NCI-H2081 treated with DMSO at 0.1 percent for 48 hours (cell line): Measurements from ENCODE around the gene CMTR2.

Source experiments
- DNase-seq: peaks from one replicate; lab custom pipeline; 2025; lab: John Stamatoyannopoulos, UW

Gene CMTR2

DNA sequence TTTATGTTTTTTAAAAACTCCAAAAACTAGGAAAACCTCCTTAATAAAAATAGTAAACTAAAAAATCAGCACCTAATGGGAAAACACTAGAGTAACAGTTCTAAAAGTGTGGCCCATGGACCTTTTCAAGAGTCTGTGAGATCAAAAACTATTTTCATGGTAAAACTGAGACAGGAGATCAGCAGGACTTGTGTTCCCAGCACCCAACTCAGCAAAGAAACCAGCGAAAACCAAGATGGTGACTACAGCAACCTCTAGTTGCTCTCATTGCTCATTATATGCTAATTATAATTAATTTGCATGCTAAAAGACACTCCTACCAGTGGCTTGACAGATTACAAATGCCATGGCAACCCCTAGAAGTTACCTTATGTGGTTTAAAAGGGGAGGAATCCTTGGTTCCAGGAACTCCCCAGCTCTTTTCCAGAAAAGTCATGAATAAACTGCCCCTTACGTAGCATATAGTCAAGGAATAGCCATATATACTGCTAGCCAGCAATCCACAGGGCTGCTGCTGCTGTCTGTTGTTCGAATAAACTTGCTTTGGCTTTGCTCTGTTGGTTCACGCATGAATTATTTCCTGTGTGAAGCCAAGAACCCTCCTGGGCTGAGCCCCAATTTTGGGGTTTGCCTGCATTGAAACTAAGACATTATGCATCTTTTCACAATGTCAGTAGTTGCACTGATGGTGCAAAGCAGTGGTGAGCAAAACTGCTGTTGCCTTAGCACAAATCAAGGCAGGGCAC, 12.4 kb downstream of the CMTR2 start:
- no peak for DNase-seq

DNA sequence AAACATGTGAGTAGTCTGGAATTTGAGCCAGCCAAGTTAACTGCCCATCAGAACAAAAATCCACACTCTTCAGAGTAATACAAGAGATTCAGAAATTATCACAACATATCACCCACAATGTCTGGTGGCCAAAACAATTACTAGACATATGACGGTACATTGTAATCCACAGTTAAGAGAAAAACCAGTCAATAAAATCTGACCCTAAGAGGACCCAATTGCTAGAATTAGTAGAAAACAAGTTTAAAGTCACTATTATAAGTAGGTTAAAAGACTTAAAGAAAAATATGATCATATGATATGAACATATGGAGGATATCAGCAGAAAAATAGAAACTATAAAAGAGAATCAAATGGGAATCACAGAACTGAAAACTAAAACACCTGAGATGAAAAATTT, 15.8 kb downstream of the CMTR2 start:
- no peak for DNase-seq

- no peak for DNase-seq
These were observed 24.9 kb downstream of the CMTR2 start for GRCh38 chr16:71264299-71264698.

- DNase-seq = no peak
These were observed 25.6 kb downstream of the CMTR2 start for GRCh38 chr16:71263582-71263981.

DNA sequence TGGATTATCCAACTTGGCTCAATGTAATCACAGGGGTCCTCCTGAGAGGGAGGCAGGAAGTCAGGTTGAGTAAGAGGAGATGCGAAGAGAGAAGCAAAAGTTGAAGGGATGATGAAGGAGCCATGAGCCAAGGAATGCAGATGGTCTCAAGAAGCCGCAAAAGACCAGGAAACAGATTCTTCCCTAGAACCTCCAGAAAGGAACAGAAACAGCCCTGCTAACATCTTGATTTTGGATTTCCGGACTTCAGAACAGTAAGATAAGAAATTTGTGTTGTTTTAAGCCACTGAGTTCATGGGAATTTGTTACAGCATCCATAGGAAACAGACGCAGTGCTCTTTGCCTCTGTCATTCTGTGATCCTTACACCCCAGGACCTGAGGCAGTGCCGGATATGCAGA, 26.8 kb downstream of the CMTR2 start:
- no peak for DNase-seq

DNA sequence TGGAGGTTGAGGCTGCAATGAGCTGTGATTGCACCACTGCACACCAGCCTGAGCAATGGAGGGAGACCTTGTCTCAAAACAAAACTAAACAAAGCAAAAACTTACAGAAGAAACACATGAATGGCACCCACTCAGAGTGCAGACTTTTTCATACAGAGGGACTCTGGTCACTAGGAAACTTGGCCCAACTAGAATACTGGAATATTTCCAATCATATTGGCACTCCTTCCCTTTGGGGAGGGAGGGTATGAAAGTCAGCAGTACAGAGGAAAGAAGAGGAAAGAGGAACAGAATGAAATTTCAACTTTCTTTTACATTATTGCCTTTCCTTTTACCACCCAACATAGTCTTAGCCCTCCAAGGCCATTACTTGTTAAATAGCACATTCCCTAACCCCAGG, 28.2 kb downstream of the CMTR2 start:
- DNase-seq = no peak

DNA sequence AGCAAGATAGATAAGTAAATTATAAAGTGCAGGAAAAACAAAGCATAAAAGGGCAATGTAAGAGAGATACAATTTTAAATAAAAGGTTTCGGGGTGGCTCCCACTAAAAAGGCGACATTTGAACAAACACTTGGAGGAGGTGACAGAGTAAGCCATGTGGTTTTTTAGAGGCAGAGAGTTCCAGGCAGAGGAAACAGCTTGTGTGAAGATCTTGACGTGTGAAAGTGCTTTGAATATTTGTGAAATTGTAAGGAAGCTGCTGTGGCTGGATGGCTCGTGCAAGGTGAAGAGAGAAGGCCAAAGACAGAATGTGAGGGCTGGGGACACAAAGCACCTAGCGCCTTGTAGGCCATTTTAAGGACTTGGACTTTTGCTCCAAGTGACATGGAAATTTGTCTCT, 30.1 kb downstream of the CMTR2 start:
- no peak for DNase-seq

GRCh38 chr16:71258372-71258771, 30.8 kb downstream of the CMTR2 start:
- DNase-seq = no peak

DNA sequence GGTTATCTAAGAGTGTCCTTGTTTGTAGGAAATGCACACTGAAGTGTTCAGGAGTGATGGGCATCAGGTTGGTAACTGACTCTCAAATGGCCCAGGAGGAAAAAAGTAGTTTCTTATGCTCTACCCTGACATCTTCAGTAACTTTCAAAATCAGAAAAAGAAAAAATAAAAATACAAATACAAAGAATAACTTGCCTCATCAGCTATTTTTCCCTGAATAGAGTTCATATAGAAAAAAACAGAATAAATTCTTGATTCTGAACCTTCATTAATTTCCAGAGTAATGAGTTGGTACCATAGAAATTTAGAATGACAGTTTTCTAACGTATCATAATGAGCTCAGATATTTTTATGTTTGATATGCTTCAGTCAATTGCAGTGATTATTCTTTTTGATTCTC, 31.4 kb downstream of the CMTR2 start:
- DNase-seq = no peak

DNA sequence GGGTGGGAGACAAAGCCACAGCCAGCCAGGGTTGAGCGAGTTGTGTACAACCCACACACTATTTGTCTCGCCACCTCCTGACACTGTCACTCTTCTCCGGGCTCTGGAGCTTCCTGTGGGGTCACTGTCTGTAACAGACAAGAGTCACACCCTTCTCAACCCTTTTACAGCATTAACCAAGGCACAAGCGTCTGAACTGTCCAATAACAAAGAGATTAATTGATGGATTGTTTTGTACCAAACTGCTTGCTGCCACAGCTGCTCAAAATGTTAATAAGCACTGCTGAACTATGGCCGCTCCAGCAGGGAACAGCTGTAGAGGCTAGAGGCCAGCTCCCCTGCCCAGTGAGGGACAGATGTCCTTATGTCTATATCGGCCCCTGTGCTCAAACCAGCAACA, 33.5 kb downstream of the CMTR2 start:
- no peak for DNase-seq

- DNase-seq = no peak
These were observed 34.2 kb downstream of the CMTR2 start for GRCh38 chr16:71254832-71255525.

GRCh38 chr16:71250461-71251235, 38.6 kb downstream of the CMTR2 start:
- DNase-seq = no peak

- DNase-seq = no peak
These were observed 39.8 kb downstream of the CMTR2 start for GRCh38 chr16:71249399-71249798.

- no peak for DNase-seq
These were observed 41.7 kb downstream of the CMTR2 start for GRCh38 chr16:71247478-71247877.

DNA sequence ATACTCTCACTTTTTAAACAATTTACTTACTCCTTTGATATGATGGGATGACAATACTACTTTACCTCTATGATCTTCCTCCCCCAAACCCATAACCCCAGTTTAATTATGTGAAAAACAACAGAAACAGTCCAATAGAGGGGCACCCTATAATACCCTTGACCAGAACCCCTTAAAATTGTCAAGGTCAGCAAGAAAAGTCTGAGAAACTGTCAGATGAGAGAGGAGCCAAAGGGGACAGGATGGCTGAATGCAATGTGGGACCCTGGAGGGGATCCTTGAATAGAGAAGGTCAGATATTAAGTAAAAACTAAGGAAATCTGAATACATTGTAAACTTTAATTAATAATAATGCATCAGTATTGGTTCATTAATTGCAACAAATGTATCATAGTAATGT, 42.9 kb downstream of the CMTR2 start:
- no peak for DNase-seq

- no peak for DNase-seq
These were observed 44.7 kb downstream of the CMTR2 start for GRCh38 chr16:71244521-71244920.

DNA sequence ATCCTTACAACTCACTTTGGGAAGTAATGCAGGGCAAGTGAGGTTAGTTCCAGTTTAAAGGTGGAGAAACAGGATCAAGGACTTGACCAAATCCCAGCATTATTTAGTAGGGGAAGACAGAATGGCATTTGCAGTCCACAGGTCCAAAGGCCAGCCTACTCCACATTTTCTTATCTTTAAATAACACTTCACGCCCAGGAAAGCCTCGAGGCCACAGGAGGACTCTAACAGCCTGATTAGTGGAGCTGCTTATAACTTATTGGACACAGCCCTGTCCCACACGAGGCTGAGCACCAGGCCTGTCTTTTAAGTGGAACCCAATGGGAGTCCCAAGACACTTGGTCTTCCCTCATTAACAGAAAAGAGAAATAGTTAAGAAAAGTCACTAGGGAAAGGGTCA, 46.6 kb downstream of the CMTR2 start:
- DNase-seq = no peak

GRCh38 chr16:71242036-71242435, 47.2 kb downstream of the CMTR2 start:
- no peak for DNase-seq
